ENCODE measurements around the gene FAM78B. TPM values are rescaled to one million over a fixed set of nuclear protein-coding genes. Genes with fewer than 3 reads are reported as not detected.
A peak's percentile ranks its signal among the peaks of the same experiment; 100 is the strongest.

The FAM78B gene
- total and polyA plus RNA-seq, 4 donors = 0.30 to 1.4 (median 0.46) TPM

DNA sequence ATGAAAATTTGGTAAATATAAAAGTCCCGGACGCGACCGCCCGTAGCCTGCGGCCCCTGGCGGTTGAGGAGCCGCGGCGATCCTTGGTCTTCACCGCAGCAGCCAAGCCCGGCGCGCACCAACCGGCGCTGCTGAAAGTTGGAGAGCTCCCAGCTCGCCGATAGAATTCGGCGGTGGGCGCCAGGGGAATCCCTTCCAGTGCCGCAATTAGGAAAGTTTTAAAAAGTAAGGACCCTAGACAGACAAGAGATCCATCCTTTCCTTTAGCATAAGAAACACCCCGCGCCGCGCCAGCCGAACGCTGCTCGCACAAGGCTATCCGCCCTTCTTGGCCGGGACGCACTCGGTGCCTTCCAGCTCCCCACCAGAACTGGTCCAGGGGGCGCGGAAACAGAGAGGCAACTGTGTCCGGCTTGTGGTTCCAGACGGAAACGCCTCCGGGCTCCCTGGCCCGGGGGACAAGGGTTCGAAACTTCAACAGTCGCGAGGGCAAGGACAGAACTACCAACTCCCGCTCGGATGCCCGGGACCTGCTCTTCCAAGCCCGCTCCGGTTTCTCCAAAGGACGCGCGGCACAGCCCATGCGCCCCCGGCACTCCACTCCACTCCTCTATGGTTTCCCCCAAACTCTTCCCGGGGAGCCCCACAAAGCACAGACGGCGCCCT lies 1.7 kb downstream of the FAM78B start:
- Histone ChIP-seq H3K9me3 (ENCODE audit: control insufficient read depth in 4 of 4, insufficient read depth in 3 of 4, low read length in 3 of 4) (no peaks in the 10 kb centered on the region), H3K4me3 (no peak overlapping the region), H3K27ac (ENCODE audit: low read depth in 1 of 2, low read length in 1 of 2) (no peak overlapping the region), H3K36me3 (ENCODE audit: control insufficient read depth in 4 of 4, insufficient read depth in 4 of 4, low read length in 4 of 4) (no peaks in the 10 kb centered on the region), H3K4me1 (ENCODE audit: control insufficient read depth in 5 of 5, insufficient read depth in 5 of 5, low read length in 5 of 5) (peaks cover 0 to 11% (median 5%) of the 10 kb centered on the region in 5 donors), H3K27me3 (ENCODE audit: control insufficient read depth in 3 of 3, insufficient read depth in 3 of 3, low read length in 2 of 3) (peaks cover 0 to 56% (median 27%) of the 10 kb centered on the region in 3 donors), H3K9ac (ENCODE audit: insufficient read depth in 1 of 2, low read length in 2 of 2) (no peak overlapping the region)
- DNase-seq (peak; percentile 54 to 67 (median 61)), ATAC-seq (ENCODE audit: insufficient read depth, low FRiP score) (peak; percentile 41)
- TF ChIP-seq CTCF (IDR thresholded peaks at IDR 0.05; ENCODE audit: control extremely low read depth, extremely low read depth) = no peak
- 0 to 1% methylated on average over 56 of the region's 56 CpGs for WGBS, 2 donors

GRCh38 chr1:166164646-166164994 lies 2.2 kb downstream of the FAM78B start:
- ATAC-seq (ENCODE audit: insufficient read depth, low FRiP score) (no peak), DNase-seq (no peak)
- no peaks in the 10 kb centered on the region for H3K36me3 ChIP-seq (ENCODE audit: control insufficient read depth in 4 of 4, insufficient read depth in 4 of 4, low read length in 4 of 4)
- peaks cover 0 to 11% (median 5%) of the 10 kb centered on the region in 5 donors for H3K4me1 ChIP-seq (ENCODE audit: control insufficient read depth in 5 of 5, insufficient read depth in 5 of 5, low read length in 5 of 5)
- no peaks in the 10 kb centered on the region for H3K9me3 ChIP-seq (ENCODE audit: control insufficient read depth in 4 of 4, insufficient read depth in 3 of 4, low read length in 3 of 4)
- H3K4me3 ChIP-seq = no peak overlapping the region
- H3K27me3 ChIP-seq (ENCODE audit: control insufficient read depth in 3 of 3, insufficient read depth in 3 of 3, low read length in 2 of 3) = peaks cover 0 to 56% (median 27%) of the 10 kb centered on the region in 3 donors
- no peak overlapping the region for H3K9ac ChIP-seq (ENCODE audit: insufficient read depth in 1 of 2, low read length in 2 of 2)
- H3K27ac ChIP-seq (ENCODE audit: low read depth in 1 of 2, low read length in 1 of 2) = no peak overlapping the region
- 20 to 22% methylated on average over 5 of the region's 5 CpGs for whole genome bisulfite sequencing, 2 donors
- no peak for TF ChIP-seq CTCF (IDR thresholded peaks at IDR 0.05; ENCODE audit: control extremely low read depth, extremely low read depth)

DNA sequence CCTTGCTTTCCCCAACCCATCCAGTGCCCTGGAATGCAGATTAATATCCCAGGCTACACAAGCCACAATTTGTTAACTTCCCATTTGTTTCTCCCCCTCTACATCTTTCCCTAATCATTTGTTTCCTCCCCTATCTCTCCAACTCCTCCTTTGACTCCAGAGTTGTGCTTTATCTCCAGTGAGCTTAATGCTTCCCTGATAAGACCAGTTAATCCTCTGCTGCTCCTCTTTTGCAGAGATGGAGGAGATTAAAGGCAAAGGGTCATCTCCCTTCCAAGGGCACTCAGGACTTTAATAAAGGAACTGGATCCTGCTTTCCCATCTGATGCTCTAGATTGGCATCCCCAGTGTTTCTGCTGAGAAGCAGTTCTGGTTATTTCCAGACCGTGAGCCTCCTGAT lies 7.1 kb downstream of the FAM78B start:
- ATAC-seq (ENCODE audit: insufficient read depth, low FRiP score) = no peak
- WGBS, 2 donors = 75 to 84% methylated on average over 1 of the region's 1 CpG

More for the DNA sequence above, 7.1 kb downstream of the FAM78B start:
- Histone ChIP-seq H3K36me3 (ENCODE audit: control insufficient read depth in 4 of 4, insufficient read depth in 4 of 4, low read length in 4 of 4) (no peaks in the 10 kb centered on the region), H3K9ac (ENCODE audit: insufficient read depth in 1 of 2, low read length in 2 of 2) (no peak overlapping the region), H3K9me3 (ENCODE audit: control insufficient read depth in 4 of 4, insufficient read depth in 3 of 4, low read length in 3 of 4) (no peaks in the 10 kb centered on the region), H3K4me1 (ENCODE audit: control insufficient read depth in 5 of 5, insufficient read depth in 5 of 5, low read length in 5 of 5) (no peaks in the 10 kb centered on the region), H3K4me3 (no peak overlapping the region), H3K27me3 (ENCODE audit: control insufficient read depth in 3 of 3, insufficient read depth in 3 of 3, low read length in 2 of 3) (peaks cover 0 to 33% (median 10%) of the 10 kb centered on the region in 3 donors), H3K27ac (ENCODE audit: low read depth in 1 of 2, low read length in 1 of 2) (no peak overlapping the region)
- no peak for TF ChIP-seq CTCF (IDR thresholded peaks at IDR 0.05; ENCODE audit: control extremely low read depth, extremely low read depth)
- DNase-seq = no peak
